Astrocyte (in vitro differentiated cells and primary cell): ENCODE data around the gene PLEKHN1. TPM values are rescaled to one million over a fixed set of nuclear protein-coding genes. Genes with fewer than 3 reads are reported as not detected.

Experiments used
- DNase-seq: peaks from one replicate; pipeline ENCODE4 v3.0.0-alpha.2; 2010; ENCODE audit warnings: low read depth
- FAIRE-seq: peaks from 2 replicates; lab custom pipeline; 2011; peaks lifted over from hg19 to GRCh38; lab: Jason Lieb, UNC
- H2AFZ ChIP-seq: 2 replicates; pipeline ENCODE4 v1.6.0; 2012; ENCODE audit warnings: low read depth, low read length, inconsistent platforms
- H3K27ac ChIP-seq: 2 replicates; pipeline ENCODE4 v1.5.1; 2011; ENCODE audit warnings: low read depth, low read length, inconsistent platforms
- H3K27me3 ChIP-seq: 2 replicates; pipeline ENCODE4 v1.6.0; 2011; ENCODE audit warnings: low read length, inconsistent platforms; ENCODE audit not compliant: insufficient read depth
- H3K36me3 ChIP-seq: 2 replicates; pipeline ENCODE4 v1.5.1; 2011; ENCODE audit warnings: low read length, inconsistent platforms; ENCODE audit not compliant: insufficient read depth
- H3K4me1 ChIP-seq: 2 replicates; pipeline ENCODE4 v1.5.1; 2011; ENCODE audit warnings: low read length, inconsistent platforms; ENCODE audit not compliant: insufficient read depth
- H3K4me2 ChIP-seq: 2 replicates; pipeline ENCODE4 v1.6.0; 2012; ENCODE audit warnings: low read length, inconsistent platforms
- H3K4me3 ChIP-seq: 2 replicates; pipeline ENCODE4 v1.5.1; 2011; ENCODE audit warnings: low read depth, mild to moderate bottlenecking, low read length, inconsistent platforms; ENCODE audit not compliant: insufficient read depth
- H3K79me2 ChIP-seq: 2 replicates; pipeline ENCODE4 v1.6.0; 2012; ENCODE audit warnings: mild to moderate bottlenecking, low read length, inconsistent platforms; ENCODE audit not compliant: insufficient read depth
- H3K9ac ChIP-seq: 2 replicates; pipeline ENCODE4 v1.6.0; 2012; ENCODE audit warnings: mild to moderate bottlenecking, low read length, inconsistent platforms
- H3K9me3 ChIP-seq: 2 replicates; pipeline ENCODE4 v1.5.1; 2012; ENCODE audit warnings: low read depth, mild to moderate bottlenecking, low read length, inconsistent platforms; ENCODE audit not compliant: insufficient read depth
- H4K20me1 ChIP-seq: 2 replicates; pipeline ENCODE4 v1.6.0; 2012; ENCODE audit warnings: low read length, inconsistent platforms; ENCODE audit not compliant: insufficient read depth
- H3K27ac Mint-ChIP-seq: one replicate; pipeline ENCODE4 v1.8.0; 2021; ENCODE audit warnings: mild to moderate bottlenecking, mixed read lengths; ENCODE audit not compliant: unreplicated experiment
- H3K27me3 Mint-ChIP-seq: one replicate; pipeline ENCODE4 v1.8.0; 2021; ENCODE audit warnings: low read depth, mixed read lengths; ENCODE audit not compliant: unreplicated experiment
- H3K36me3 Mint-ChIP-seq: one replicate; pipeline ENCODE4 v1.8.0; 2021; ENCODE audit warnings: low read depth, mixed read lengths; ENCODE audit not compliant: unreplicated experiment
- H3K4me1 Mint-ChIP-seq: one replicate; pipeline ENCODE4 v1.8.0; 2021; ENCODE audit warnings: low read depth, mixed read lengths; ENCODE audit not compliant: unreplicated experiment
- H3K4me3 Mint-ChIP-seq: one replicate; pipeline ENCODE4 v1.8.0; 2021; ENCODE audit warnings: mild to moderate bottlenecking, moderate library complexity, mixed read lengths; ENCODE audit not compliant: unreplicated experiment
- H3K9me3 Mint-ChIP-seq: one replicate; pipeline ENCODE4 v1.8.0; 2021; ENCODE audit warnings: mild to moderate bottlenecking, mixed read lengths; ENCODE audit not compliant: unreplicated experiment
- CTCF ChIP-seq: IDR thresholded peaks from 2 replicates; pipeline ENCODE4 v1.5.1; 2011; ENCODE audit warnings: low read depth, mild to moderate bottlenecking, inconsistent platforms, low read length, moderate library complexity; ENCODE audit not compliant: insufficient read depth
- EZH2 ChIP-seq: IDR thresholded peaks from 2 replicates; pipeline ENCODE4 v1.6.1; 2012; ENCODE audit warnings: mild to moderate bottlenecking, low read length, inconsistent platforms; ENCODE audit not compliant: insufficient read depth
- total RNA-seq: library from RNA; stranded (reverse); gene quantifications from 2 replicates; pipeline ENCODE4 v1.2.1, GENCODE V29; 2021

Gene PLEKHN1
- total RNA-seq, 1 donor from 2014 or later: 2.4 TPM

- no peak overlapping the region for H3K9ac ChIP-seq
- H4K20me1 ChIP-seq: peaks cover 41% of the 10 kb centered on the region
- H3K9me3 ChIP-seq: no peaks in the 10 kb centered on the region
- H3K4me1 Mint-ChIP-seq: peaks cover 7% of the 10 kb centered on the region
- no peak overlapping the region for H3K4me3 ChIP-seq
- H3K27me3 Mint-ChIP-seq: peaks cover 51% of the 10 kb centered on the region
- H3K79me2 ChIP-seq: no peaks in the 10 kb centered on the region
- H3K27me3 ChIP-seq: peaks cover 15% of the 10 kb centered on the region
- DNase-seq (no peak), FAIRE-seq (no peak)
- H3K4me2 ChIP-seq: no peak overlapping the region
- no peak overlapping the region for H3K27ac Mint-ChIP-seq
- no peak overlapping the region for H3K4me3 Mint-ChIP-seq
- H3K9me3 Mint-ChIP-seq: peaks cover 2% of the 10 kb centered on the region
- no peak overlapping the region for H2AFZ ChIP-seq
- H3K4me1 ChIP-seq: peaks cover 8% of the 10 kb centered on the region
- peaks cover 2% of the 10 kb centered on the region for H3K36me3 Mint-ChIP-seq
- H3K27ac ChIP-seq: no peak overlapping the region
- TF ChIP-seq CTCF (no peak), EZH2 (no peak)
- H3K36me3 ChIP-seq: no peaks in the 10 kb centered on the region
These were observed 36.3 kb upstream of the PLEKHN1 start for GRCh38 chr1:929712-930632.

GRCh38 chr1:930633-931138 is 35.6 kb upstream of the PLEKHN1 start:
- Histone ChIP-seq H3K4me1 (peaks cover 7% of the 10 kb centered on the region), H3K27me3 (peaks cover 22% of the 10 kb centered on the region), H3K9me3 (no peaks in the 10 kb centered on the region), H3K36me3 (no peaks in the 10 kb centered on the region), H2AFZ (no peak overlapping the region), H3K79me2 (no peaks in the 10 kb centered on the region), H3K4me2 (no peak overlapping the region), H3K27ac (no peak overlapping the region), H3K4me3 (no peak overlapping the region), H3K9ac (no peak overlapping the region), H4K20me1 (peaks cover 45% of the 10 kb centered on the region)
- FAIRE-seq (no peak), DNase-seq (no peak)
- no peak overlapping the region for H3K4me3 Mint-ChIP-seq
- H3K9me3 Mint-ChIP-seq: peaks cover 2% of the 10 kb centered on the region
- no peak for TF ChIP-seq EZH2
- H3K27me3 Mint-ChIP-seq: peaks cover 58% of the 10 kb centered on the region
- peaks cover 2% of the 10 kb centered on the region for H3K36me3 Mint-ChIP-seq
- H3K4me1 Mint-ChIP-seq: peaks cover 7% of the 10 kb centered on the region
- no peak overlapping the region for H3K27ac Mint-ChIP-seq

GRCh38 chr1:931380-932172 is 34.7 kb upstream of the PLEKHN1 start:
- peaks cover 3% of the 10 kb centered on the region for H3K4me1 ChIP-seq
- H3K27me3 Mint-ChIP-seq: peaks cover 52% of the 10 kb centered on the region
- H3K27me3 ChIP-seq: peaks cover 16% of the 10 kb centered on the region
- DNase-seq (no peak), FAIRE-seq (no peak)
- H3K4me3 ChIP-seq: no peak overlapping the region
- H3K4me2 ChIP-seq: no peak overlapping the region
- peaks cover 2% of the 10 kb centered on the region for H3K9me3 Mint-ChIP-seq
- H4K20me1 ChIP-seq: peaks cover 36% of the 10 kb centered on the region
- H3K27ac ChIP-seq: no peak overlapping the region
- no peak for TF ChIP-seq CTCF
- no peak for TF ChIP-seq EZH2
- H3K4me1 Mint-ChIP-seq: peaks cover 7% of the 10 kb centered on the region
- peak overlapping the region; percentile 77 for H3K27ac Mint-ChIP-seq
- H2AFZ ChIP-seq: no peak overlapping the region
- H3K4me3 Mint-ChIP-seq: no peak overlapping the region
- H3K9ac ChIP-seq: no peak overlapping the region
- no peaks in the 10 kb centered on the region for H3K9me3 ChIP-seq
- H3K36me3 Mint-ChIP-seq: no peaks in the 10 kb centered on the region
- H3K79me2 ChIP-seq: no peaks in the 10 kb centered on the region
- H3K36me3 ChIP-seq: no peaks in the 10 kb centered on the region
